K562 (cell line): ENCODE data around the gene PNMT. TPM values are rescaled to one million over a fixed set of nuclear protein-coding genes. Genes with fewer than 3 reads are reported as not detected.

Experiments used
- ATAC-seq: fragments of 200-7000 bp; cut with Tn5 transposase; 3 replicates; pipeline ENCODE4 v1.9.1; 2020; ENCODE audit warnings: moderate library complexity
- BruUV-seq: library from RNA; stranded (reverse); fragments of 400-500 nt; replicated peaks from 2 replicates; lab custom pipeline; 2021; lab: Mats Ljungman, UMichigan
- CTCF ChIA-PET: fragments of 300-600 bp; formaldehyde crosslinking; extraction: SDS; loops from one replicate; lab custom pipeline; 2021; ENCODE audit warnings: low intra/inter-chr PET ratio; lab: Yijun Ruan, JAX
- POLR2A ChIA-PET: fragments of 300-600, 350-650 bp; sonication (Branson Sonifier 250); formaldehyde crosslinking; extraction: SDS; loops from one replicate; lab custom pipeline; 2021; ENCODE audit warnings: antibody characterized with exemption, inconsistent platforms; lab: Yijun Ruan, JAX
- DNase-seq, 4 experiments: peaks; one replicate each; pipeline versions ENCODE4 v3.0.0 to v3.0.0-alpha.2; 2011 to 2018; ENCODE audit warnings: low spot score in 3 of 4, mixed read lengths in 3 of 4; ENCODE audit errors: extremely low read depth in 1 of 4
- FAIRE-seq: peaks from 2 replicates; lab custom pipeline; 2011; peaks lifted over from hg19 to GRCh38; lab: Jason Lieb, UNC
- H2AFZ ChIP-seq: 2 replicates; pipeline ENCODE4 v1.6.0; 2011; ENCODE audit warnings: low read depth, low read length, control low read depth, inconsistent platforms
- H3K27ac ChIP-seq: fragments of 200-600 bp; 3 replicates; pipeline ENCODE4 v1.8.0; 2011; ENCODE audit warnings: low read depth, mild to moderate bottlenecking, control low read depth, inconsistent platforms, low read length, moderate library complexity, mixed read lengths; ENCODE audit errors: extremely low read depth
- H3K27me3 ChIP-seq, 2 experiments: fragments of 300-600 bp in 1 of 2; 2 replicates in 1 of 2; 3 replicates in 1 of 2; pipeline versions ENCODE4 v1.6.0 to v1.8.0; 2011; ENCODE audit warnings: inconsistent platforms in 2 of 2, low read length in 2 of 2, mild to moderate bottlenecking in 1 of 2, mixed read lengths in 1 of 2, moderate library complexity in 1 of 2; ENCODE audit not compliant: control insufficient read depth in 2 of 2, insufficient read depth in 2 of 2
- H3K36me3 ChIP-seq: fragments of 300-600 bp; 3 replicates; pipeline ENCODE4 v1.8.0; 2011; ENCODE audit warnings: mild to moderate bottlenecking, low read length, inconsistent platforms; ENCODE audit not compliant: control insufficient read depth, insufficient read depth
- H3K4me1 ChIP-seq, 2 experiments: fragments of 200-600 bp in 1 of 2; replicated peaks in 1 of 2; 2 replicates in 1 of 2; 3 replicates in 1 of 2; pipeline versions ENCODE4 v1.5.1 to v1.8.0; 2011; ENCODE audit warnings: inconsistent platforms in 2 of 2, low read length in 2 of 2, mild to moderate bottlenecking in 1 of 2, mixed read lengths in 1 of 2, moderate library complexity in 1 of 2; ENCODE audit not compliant: control insufficient read depth in 2 of 2, insufficient read depth in 2 of 2
- H3K4me2 ChIP-seq: 2 replicates; pipeline ENCODE4 v1.6.1; 2011; ENCODE audit warnings: low read length, control low read depth, inconsistent platforms, mixed read lengths; ENCODE audit not compliant: insufficient read depth
- H3K4me3 ChIP-seq: fragments of 200-600 bp; sonication (generic), shearing (Covaris generic); 2 replicates; pipeline ENCODE4 v1.5.1; 2016; ENCODE audit warnings: control low read depth, inconsistent platforms
- H3K79me2 ChIP-seq: fragments of 200-600 bp; 3 replicates; pipeline ENCODE4 v1.8.0; 2011; ENCODE audit warnings: low read length, inconsistent platforms; ENCODE audit not compliant: control insufficient read depth, insufficient read depth
- H3K9ac ChIP-seq, 2 experiments: 2 replicates each; pipeline versions ENCODE4 v1.6.0 to v1.6.1; 2011; ENCODE audit warnings: low read depth in 2 of 2, low read length in 2 of 2, control low read depth in 1 of 2, inconsistent platforms in 1 of 2, mild to moderate bottlenecking in 1 of 2, mixed read lengths in 1 of 2; ENCODE audit not compliant: insufficient read depth in 1 of 2
- H3K9me1 ChIP-seq: one replicate; pipeline ENCODE4 v1.6.0; 2011; ENCODE audit warnings: inconsistent platforms, mild to moderate bottlenecking, low read length, moderate library complexity; ENCODE audit not compliant: control insufficient read depth, insufficient read depth
- H3K9me3 ChIP-seq: replicated peaks from 2 replicates; pipeline ENCODE4 v1.5.1; 2011; ENCODE audit warnings: low read depth, low read length, inconsistent platforms; ENCODE audit not compliant: control insufficient read depth, insufficient read depth
- H4K20me1 ChIP-seq: replicated peaks from 2 replicates; pipeline ENCODE4 v1.6.1; 2011; ENCODE audit warnings: low read length, inconsistent platforms, mixed read lengths; ENCODE audit not compliant: control insufficient read depth, insufficient read depth
- CEBPZ ChIP-seq: fragments of 150-350 bp; IDR thresholded peaks from 2 replicates; pipeline ENCODE4 v1.6.1; 2014; ENCODE audit warnings: low read depth, mild to moderate bottlenecking, low read length, borderline replicate concordance
- CREB1 ChIP-seq, 2 experiments: sonication (generic) in 1 of 2; formaldehyde crosslinking in 1 of 2; IDR thresholded peaks; 2 replicates each; pipeline versions ENCODE4 v1.6.1 to v1.8.0; 2012 to 2022; ENCODE audit warnings: inconsistent platforms in 1 of 2, mild to moderate bottlenecking in 1 of 2, missing genetic modification reagents in 1 of 2, moderate library complexity in 1 of 2
- ERF ChIP-seq: fragments of 450-650 bp; formaldehyde crosslinking; IDR thresholded peaks from 2 replicates; pipeline ENCODE4 v1.4.0; 2020; ENCODE audit warnings: mild to moderate bottlenecking, mixed read lengths
- GTF2E2 ChIP-seq: fragments of 200-800 bp; sonication (Bioruptor generic); IDR thresholded peaks from 2 replicates; pipeline ENCODE4 v1.6.1; 2016; ENCODE audit warnings: missing genetic modification characterization, missing compliant biosample characterization
- HDAC3 ChIP-seq: fragments of 450-650 bp; IDR thresholded peaks from 2 replicates; pipeline ENCODE4 v1.6.1; 2018; ENCODE audit warnings: borderline replicate concordance, mild to moderate bottlenecking, moderate library complexity; ENCODE audit not compliant: partially characterized antibody
- IRF9 ChIP-seq: fragments of 450-650 bp; IDR thresholded peaks from 2 replicates; pipeline ENCODE4 v1.6.1; 2016; ENCODE audit warnings: missing biosample characterization, missing genetic modification characterization
- KLF1 ChIP-seq: fragments of 450-650 bp; IDR thresholded peaks from 2 replicates; pipeline ENCODE4 v1.6.1; 2016; ENCODE audit warnings: missing genetic modification characterization, missing compliant biosample characterization
- NR2F6 ChIP-seq: fragments of 450-650 bp; formaldehyde crosslinking; IDR thresholded peaks from 2 replicates; pipeline ENCODE4 v1.4.0; 2020; ENCODE audit warnings: mild to moderate bottlenecking
- OTX1 ChIP-seq: fragments of 450-650 bp; formaldehyde crosslinking; IDR thresholded peaks from 2 replicates; pipeline ENCODE4 v1.4.0; 2022; ENCODE audit warnings: mild to moderate bottlenecking
- PYGO2 ChIP-seq: fragments of 450-650 bp; IDR thresholded peaks from 2 replicates; pipeline ENCODE4 v1.6.1; 2016; ENCODE audit warnings: mild to moderate bottlenecking, missing genetic modification characterization, moderate library complexity, missing compliant biosample characterization
- RBM17 ChIP-seq: fragments of 200-400 bp; formaldehyde crosslinking; IDR thresholded peaks from 2 replicates; pipeline ENCODE4 v1.6.1; 2017; ENCODE audit warnings: low read depth, mild to moderate bottlenecking, low read length, borderline replicate concordance
- THAP12 ChIP-seq: fragments of 250-450 bp; sonication (Bioruptor Pico); IDR thresholded peaks from 2 replicates; pipeline ENCODE4 v1.9.0; 2021; ENCODE audit warnings: mild to moderate bottlenecking, inconsistent platforms
- ZNF41 ChIP-seq: fragments of 250-450 bp; sonication (Bioruptor Pico); conservative IDR thresholded peaks from 2 replicates; pipeline ENCODE4 v1.4.0; 2020; ENCODE audit warnings: mild to moderate bottlenecking
- WGBS: fragments of 100-300 bp; shearing (Covaris generic); methylation state at CpG from one replicate; pipeline ENCODE4 v1.1.6; 2016; ENCODE audit warnings: low coverage, mixed read lengths; ENCODE audit not compliant: insufficient coverage; ENCODE audit errors: missing lambda C conversion rate; 5-methylcytosine and 5-hydroxymethylcytosine counted together
- in situ Hi-C: fragments of 300-500 bp; cut with MboI; formaldehyde crosslinking; loops from 4 replicates; pipeline ENCODE4 v1.15.0; 2018; ENCODE audit warnings: inconsistent platforms, mixed read lengths
- intact Hi-C: fragments of 100-400 bp; cut with micrococcal nuclease; formaldehyde crosslinking; loops from 2 replicates; pipeline ENCODE4 v1.14.2; 2022
- polyA plus RNA-seq, 8 experiments: library from polyadenylated mRNA; depleted of rRNA in 4 of 8; stranded (reverse) in 5 of 8; unstranded in 3 of 8; fragments of >200 nt; fragmentation: Nextera tagmentation in 2 of 8; fragmentation: Illumina TruSeq in 1 of 8; extraction: Ambion mirVana in 2 of 8; extraction: Trizol in 1 of 8; gene quantifications; 2 replicates each; pipeline versions ENCODE4 v1.2.1 to v1.2.3, GENCODE V29; 2011 to 2014; ENCODE audit warnings: inconsistent platforms in 1 of 8, missing spikeins in 1 of 8
- total RNA-seq, 7 experiments: library from RNA; depleted of rRNA in 6 of 7; stranded (reverse); fragments of >200 nt in 6 of 7; fragmentation: Illumina TruSeq in 2 of 7; extraction: Trizol in 2 of 7; gene quantifications; 2 replicates each; pipeline versions ENCODE4 v1.2.1 to v1.2.3, GENCODE V29; 2011 to 2021; ENCODE audit warnings: low replicate concordance in 1 of 7

Gene PNMT
- total and polyA plus RNA-seq, 9 of the 15 experiments (the other 6 are each of a cell fraction or from before 2014, with no cell fraction given) = 0.55 to 18.1 (median 5.8) TPM

- TF ChIP-seq CEBPZ = no peak
- no peak for TF ChIP-seq IRF9 (tag)
- TF ChIP-seq ERF (CRISPR knock-in tag) = no peak
- TF ChIP-seq RBM17 = no peak
Observed at GRCh38 chr17:39695089-39695474, 26.8 kb downstream of the PNMT start (continued).

GRCh38 chr17:39696731-39697130, 28.5 kb downstream of the PNMT start:
- BruUV-seq = no TSS peak
- DNase-seq (no peak), FAIRE-seq (no peak), ATAC-seq (no peak)
- H3K4me1 ChIP-seq = peaks cover 0 to 16% of the 10 kb centered on the region in 2 experiments; a peak in 2 of 5 replicates
- no peak overlapping the region for H2AFZ ChIP-seq
- intact Hi-C loops (no loop called here), in situ Hi-C loops (no loop called here)
- H3K36me3 ChIP-seq = no peaks in the 10 kb centered on the region; the same call in 2 of the 3 replicates
- H3K4me3 ChIP-seq = no peak overlapping the region
- POLR2A ChIA-PET = no interaction called here
- peak overlapping the region in 1 of 2 experiments; percentile 7; a peak in 1 of 4 replicates for H3K9ac ChIP-seq
- no peaks in the 10 kb centered on the region for H3K9me3 ChIP-seq
- no peaks in the 10 kb centered on the region; a peak in 1 of 5 replicates for H3K27me3 ChIP-seq
- no peaks in the 10 kb centered on the region for H3K79me2 ChIP-seq
- H3K4me2 ChIP-seq = no peak overlapping the region
- 43% methylated on average over 6 of the region's 6 CpGs for WGBS
- no peaks in the 10 kb centered on the region for H4K20me1 ChIP-seq
- TF ChIP-seq THAP12 (CRISPR knock-in tag) = no peak
- no peak for TF ChIP-seq CREB1 (IDR thresholded peaks at IDR 0.05)
- TF ChIP-seq CREB1 (CRISPR knock-in tag; IDR thresholded peaks at IDR 0.05) = no peak
- no peak for TF ChIP-seq KLF1 (tag)
- TF ChIP-seq ZNF41 (CRISPR knock-in tag) = no peak
- TF ChIP-seq OTX1 (CRISPR knock-in tag) = no peak
- TF ChIP-seq PYGO2 = no peak
- TF ChIP-seq GTF2E2 = no peak
- TF ChIP-seq NR2F6 = no peak
- no peak for TF ChIP-seq HDAC3
- no peaks in the 10 kb centered on the region for H3K9me1 ChIP-seq
- CTCF ChIA-PET = no interaction called here
- no peak overlapping the region for H3K27ac ChIP-seq
